Measurements from ENCODE around the gene LMO7. TPM values are rescaled to one million over a fixed set of nuclear protein-coding genes. Genes with fewer than 3 reads are reported as not detected.

Gene LMO7
- total RNA-seq, 1 experiment from 2014 or later = 105 TPM

- no peaks in the 10 kb centered on the region for H3K27me3 Mint-ChIP-seq (ENCODE audit: unreplicated experiment)
- no peak for DNase-seq
- H3K4me3 Mint-ChIP-seq (ENCODE audit: low read depth, unreplicated experiment) = no peak overlapping the region
- H3K9me3 Mint-ChIP-seq (ENCODE audit: low read depth, unreplicated experiment) = no peaks in the 10 kb centered on the region
- intact Hi-C loops (cut with micrococcal nuclease; ENCODE audit: unreplicated experiment) = no loop called here
- H3K27ac Mint-ChIP-seq (ENCODE audit: unreplicated experiment) = no peak overlapping the region
- peaks cover 5% of the 10 kb centered on the region for H3K36me3 Mint-ChIP-seq (ENCODE audit: insufficient read depth, unreplicated experiment)
- BruUV-seq (replicated peaks) = no TSS peak
- no peaks in the 10 kb centered on the region for H3K4me1 Mint-ChIP-seq (ENCODE audit: low read depth, unreplicated experiment)
- no peak for TF ChIP-seq CTCF (IDR thresholded peaks at IDR 0.05; ENCODE audit: unreplicated experiment)
- CTCF ChIA-PET = no interaction called here
Measured at GRCh38 chr13:75748874-75749273, 112.7 kb downstream of the LMO7 start.

GRCh38 chr13:75749407-75749806 lies 113.3 kb downstream of the LMO7 start:
- no peak for TF ChIP-seq CTCF (IDR thresholded peaks at IDR 0.05; ENCODE audit: unreplicated experiment)
- DNase-seq = no peak
- Mint-ChIP-seq H3K9me3 (ENCODE audit: low read depth, unreplicated experiment) (peaks cover 3% of the 10 kb centered on the region), H3K27ac (ENCODE audit: unreplicated experiment) (no peak overlapping the region), H3K4me1 (ENCODE audit: low read depth, unreplicated experiment) (no peaks in the 10 kb centered on the region), H3K27me3 (ENCODE audit: unreplicated experiment) (no peaks in the 10 kb centered on the region), H3K4me3 (ENCODE audit: low read depth, unreplicated experiment) (no peak overlapping the region), H3K36me3 (ENCODE audit: insufficient read depth, unreplicated experiment) (peaks cover 5% of the 10 kb centered on the region)
- CTCF ChIA-PET = no interaction called here
- no TSS peak for BruUV-seq (replicated peaks)
- intact Hi-C loops (cut with micrococcal nuclease; ENCODE audit: unreplicated experiment) = no loop called here

- no peak for DNase-seq
- H3K27me3 Mint-ChIP-seq (ENCODE audit: unreplicated experiment) = no peaks in the 10 kb centered on the region
- no peaks in the 10 kb centered on the region for H3K4me1 Mint-ChIP-seq (ENCODE audit: low read depth, unreplicated experiment)
- peaks cover 5% of the 10 kb centered on the region for H3K36me3 Mint-ChIP-seq (ENCODE audit: insufficient read depth, unreplicated experiment)
- CTCF ChIA-PET = no interaction called here
- peaks cover 3% of the 10 kb centered on the region for H3K9me3 Mint-ChIP-seq (ENCODE audit: low read depth, unreplicated experiment)
- BruUV-seq (replicated peaks) = no TSS peak
- TF ChIP-seq CTCF (IDR thresholded peaks at IDR 0.05; ENCODE audit: unreplicated experiment) = no peak
- no peak overlapping the region for H3K27ac Mint-ChIP-seq (ENCODE audit: unreplicated experiment)
- no peak overlapping the region for H3K4me3 Mint-ChIP-seq (ENCODE audit: low read depth, unreplicated experiment)
- intact Hi-C loops (cut with micrococcal nuclease; ENCODE audit: unreplicated experiment) = no loop called here
Measured at GRCh38 chr13:75751350-75751749, 115.2 kb downstream of the LMO7 start.

GRCh38 chr13:75752826-75753225 lies 116.7 kb downstream of the LMO7 start:
- CTCF ChIA-PET = no interaction called here

More at GRCh38 chr13:75752826-75753225, 116.7 kb downstream of the LMO7 start:
- TF ChIP-seq CTCF (IDR thresholded peaks at IDR 0.05; ENCODE audit: unreplicated experiment) = no peak
- BruUV-seq (replicated peaks) = no TSS peak
- Mint-ChIP-seq H3K27me3 (ENCODE audit: unreplicated experiment) (no peaks in the 10 kb centered on the region), H3K9me3 (ENCODE audit: low read depth, unreplicated experiment) (peaks cover 3% of the 10 kb centered on the region), H3K4me3 (ENCODE audit: low read depth, unreplicated experiment) (no peak overlapping the region), H3K4me1 (ENCODE audit: low read depth, unreplicated experiment) (no peaks in the 10 kb centered on the region), H3K36me3 (ENCODE audit: insufficient read depth, unreplicated experiment) (no peaks in the 10 kb centered on the region), H3K27ac (ENCODE audit: unreplicated experiment) (no peak overlapping the region)
- no peak for DNase-seq
- intact Hi-C loops (cut with micrococcal nuclease; ENCODE audit: unreplicated experiment) = no loop called here
